Glutamatergic neuron (in vitro differentiated cells): Measurements from ENCODE around the gene DNAJB5. TPM values are rescaled to one million over a fixed set of nuclear protein-coding genes. Genes with fewer than 3 reads are reported as not detected.
A peak's percentile ranks its signal among the peaks of the same experiment; 100 is the strongest.

Experiments used
- DNase-seq: peaks from one replicate; pipeline ENCODE4 v3.0.0; 2022
- H3K27ac Mint-ChIP-seq: one replicate; pipeline ENCODE4 v1.8.0; 2020; ENCODE audit warnings: mild to moderate bottlenecking, mixed read lengths, inconsistent platforms; ENCODE audit not compliant: unreplicated experiment
- H3K27me3 Mint-ChIP-seq: one replicate; pipeline ENCODE4 v1.8.0; 2020; ENCODE audit warnings: mild to moderate bottlenecking, moderate library complexity, mixed read lengths, inconsistent platforms; ENCODE audit not compliant: unreplicated experiment
- H3K36me3 Mint-ChIP-seq: one replicate; pipeline ENCODE4 v1.8.0; 2020; ENCODE audit warnings: mild to moderate bottlenecking, mixed read lengths, inconsistent platforms; ENCODE audit not compliant: unreplicated experiment
- H3K4me1 Mint-ChIP-seq: one replicate; pipeline ENCODE4 v1.8.0; 2020; ENCODE audit warnings: mild to moderate bottlenecking, low read depth, mixed read lengths, inconsistent platforms; ENCODE audit not compliant: unreplicated experiment
- H3K4me3 Mint-ChIP-seq: one replicate; pipeline ENCODE4 v1.8.0; 2020; ENCODE audit warnings: mild to moderate bottlenecking, mixed read lengths, inconsistent platforms; ENCODE audit not compliant: unreplicated experiment
- H3K9me3 Mint-ChIP-seq: one replicate; pipeline ENCODE4 v1.8.0; 2020; ENCODE audit warnings: mild to moderate bottlenecking, moderate library complexity, mixed read lengths, inconsistent platforms; ENCODE audit not compliant: unreplicated experiment
- CTCF ChIP-seq: fragments of 200-600 bp; sonication (generic); IDR thresholded peaks from one replicate; pipeline ENCODE4 v1.5.0; 2021; ENCODE audit not compliant: partially characterized antibody, unreplicated experiment
- total RNA-seq: library from RNA; stranded (reverse); fragmentation: NEBNext Ultra II Directional; extraction: Animal tissue kit (Norgen Biotek cat#: 25700); gene quantifications from one replicate; pipeline ENCODE4 v1.2.1, GENCODE V29; 2021; ENCODE audit not compliant: unreplicated experiment

DNAJB5 gene
- total RNA-seq, 1 donor from 2014 or later = 137 TPM

- Mint-ChIP-seq H3K27ac (no peak overlapping the region), H3K9me3 (peaks cover 12% of the 10 kb centered on the region), H3K4me3 (no peak overlapping the region), H3K36me3 (no peaks in the 10 kb centered on the region), H3K27me3 (no peaks in the 10 kb centered on the region), H3K4me1 (peaks cover 31% of the 10 kb centered on the region)
- no peak for TF ChIP-seq CTCF
- DNase-seq = no peak
Observed at GRCh38 chr9:34984049-34984448, 5.5 kb upstream of the DNAJB5 start.

GRCh38 chr9:34985311-34985899 is 4.1 kb upstream of the DNAJB5 start:
- H3K36me3 Mint-ChIP-seq = no peaks in the 10 kb centered on the region
- peak; percentile 96 for TF ChIP-seq CTCF
- peak; percentile 81 for DNase-seq
- H3K4me3 Mint-ChIP-seq = peak overlapping the region; percentile 75
- H3K27ac Mint-ChIP-seq = peak overlapping the region; percentile 56
- peaks cover 6% of the 10 kb centered on the region for H3K27me3 Mint-ChIP-seq
- peaks cover 18% of the 10 kb centered on the region for H3K9me3 Mint-ChIP-seq
- peaks cover 31% of the 10 kb centered on the region for H3K4me1 Mint-ChIP-seq

- TF ChIP-seq CTCF = no peak
- peaks cover 24% of the 10 kb centered on the region for H3K9me3 Mint-ChIP-seq
- peaks cover 14% of the 10 kb centered on the region for H3K27me3 Mint-ChIP-seq
- peaks cover 37% of the 10 kb centered on the region for H3K4me1 Mint-ChIP-seq
- peak overlapping the region; percentile 60 for H3K27ac Mint-ChIP-seq
- peak overlapping the region; percentile 68 for H3K4me3 Mint-ChIP-seq
- peaks cover 7% of the 10 kb centered on the region for H3K36me3 Mint-ChIP-seq
- peak; percentile 59 for DNase-seq
Observed at GRCh38 chr9:34986540-34987047, 3.0 kb upstream of the DNAJB5 start.

GRCh38 chr9:34987160-34987901 is 2.2 kb upstream of the DNAJB5 start:
- Mint-ChIP-seq H3K27me3 (peaks cover 20% of the 10 kb centered on the region), H3K36me3 (peaks cover 7% of the 10 kb centered on the region), H3K9me3 (peaks cover 26% of the 10 kb centered on the region), H3K4me1 (peaks cover 42% of the 10 kb centered on the region), H3K27ac (peak overlapping the region; percentile 60), H3K4me3 (peak overlapping the region; percentile 31)
- no peak for TF ChIP-seq CTCF
- no peak for DNase-seq
